ENCODE measurements around the gene SLC6A17.

Gene SLC6A17

GRCh38 chr1:110136911-110137310 lies 13.4 kb upstream of the SLC6A17 start:
- no peak for FAIRE-seq

- FAIRE-seq = no peak
Observed at GRCh38 chr1:110138956-110139355, 11.3 kb upstream of the SLC6A17 start.

- no peak for FAIRE-seq
Observed at GRCh38 chr1:110144366-110144765, 5.9 kb upstream of the SLC6A17 start.

- FAIRE-seq = no peak
Observed at GRCh38 chr1:110148961-110149360, 1.3 kb upstream of the SLC6A17 start.

- no peak for FAIRE-seq
Observed at GRCh38 chr1:110151175-110151669, 928 bp downstream of the SLC6A17 start.

- no peak for FAIRE-seq
Observed at GRCh38 chr1:110152133-110152785, 2.0 kb downstream of the SLC6A17 start.

GRCh38 chr1:110153407-110153950 lies 3.2 kb downstream of the SLC6A17 start:
- no peak for FAIRE-seq

- no peak for FAIRE-seq
Observed at GRCh38 chr1:110155878-110156522, 5.7 kb downstream of the SLC6A17 start.

- FAIRE-seq = no peak
Observed at GRCh38 chr1:110158261-110158660, 8.0 kb downstream of the SLC6A17 start.

GRCh38 chr1:110159168-110159567 lies 8.9 kb downstream of the SLC6A17 start:
- FAIRE-seq = no peak

- FAIRE-seq = no peak
Observed at GRCh38 chr1:110160538-110161100, 10.3 kb downstream of the SLC6A17 start.

GRCh38 chr1:110161165-110161564 lies 10.9 kb downstream of the SLC6A17 start:
- no peak for FAIRE-seq

GRCh38 chr1:110161849-110162248 lies 11.6 kb downstream of the SLC6A17 start:
- no peak for FAIRE-seq

GRCh38 chr1:110163591-110163990 lies 13.3 kb downstream of the SLC6A17 start:
- FAIRE-seq = no peak

GRCh38 chr1:110164725-110165350 lies 14.5 kb downstream of the SLC6A17 start:
- FAIRE-seq = no peak

GRCh38 chr1:110165761-110166231 lies 15.5 kb downstream of the SLC6A17 start:
- no peak for FAIRE-seq

GRCh38 chr1:110166861-110167260 lies 16.6 kb downstream of the SLC6A17 start:
- no peak for FAIRE-seq

GRCh38 chr1:110170766-110171733 lies 20.8 kb downstream of the SLC6A17 start:
- no peak for FAIRE-seq

- no peak for FAIRE-seq
Observed at GRCh38 chr1:110172001-110172400, 21.7 kb downstream of the SLC6A17 start.

GRCh38 chr1:110173466-110174105 lies 23.3 kb downstream of the SLC6A17 start:
- FAIRE-seq = no peak

- no peak for FAIRE-seq
Observed at GRCh38 chr1:110174961-110175360, 24.7 kb downstream of the SLC6A17 start.

Measured in A204.1 (cell line).